Gastroesophageal sphincter (tissue), 3 donors: Measurements from ENCODE around the gene CYSLTR2.

Experiments
- CTCF ChIP-seq, 4 experiments: fragments of 200-600 bp in 2 of 4; fragments of 450-650 bp in 2 of 4; sonication (generic) in 1 of 4; IDR thresholded peaks; one replicate each; pipeline ENCODE4 v1.5.1; 2017 to 2019; ENCODE audit warnings: antibody characterized with exemption in 4 of 4, mild to moderate bottlenecking in 2 of 4, moderate library complexity in 2 of 4
- EP300 ChIP-seq: sonication (generic); formaldehyde crosslinking; IDR thresholded peaks from one replicate; pipeline ENCODE4 v1.6.1; 2017; ENCODE audit warnings: antibody characterized with exemption, mild to moderate bottlenecking
- POLR2A ChIP-seq, 2 donors: fragments of 450-650 bp; IDR thresholded peaks; one replicate each; pipeline ENCODE4 v1.6.1; 2017; ENCODE audit warnings: antibody characterized with exemption in 2 of 2, mild to moderate bottlenecking in 2 of 2, moderate library complexity in 1 of 2

GRCh38 chr13:48678316-48678715, 24.6 kb downstream of the CYSLTR2 start:
- no peak for TF ChIP-seq CTCF (IDR thresholded peaks at IDR 0.05)
- TF ChIP-seq POLR2A (IDR thresholded peaks at IDR 0.05) = no peak
- TF ChIP-seq EP300 = no peak
